ENCODE data around the gene SPOP. TPM values are rescaled to one million over a fixed set of nuclear protein-coding genes. Genes with fewer than 3 reads are reported as not detected.

Gene SPOP
- total RNA-seq, 1 experiment from 2014 or later = 58.0 TPM

DNA sequence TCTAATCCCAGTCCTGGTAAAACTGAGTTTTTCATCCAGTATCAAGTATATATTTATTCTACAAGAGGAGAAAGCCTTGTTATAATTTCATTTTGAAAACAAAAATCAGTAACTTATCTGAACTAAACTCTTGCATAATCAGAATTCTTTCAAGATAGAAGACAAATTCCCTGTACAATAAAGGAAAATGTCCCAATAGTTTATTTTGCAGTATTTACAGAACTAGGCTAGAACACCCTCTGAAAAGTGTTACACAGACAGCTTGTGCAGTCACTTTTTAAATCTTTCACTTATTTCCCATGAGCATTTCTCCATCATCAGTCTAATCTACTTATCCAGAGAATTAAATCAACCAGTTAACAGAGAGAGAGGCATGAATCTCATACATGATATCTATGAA lies 48.5 kb downstream of the SPOP start:
- BruUV-seq (replicated peaks) = no TSS peak
- CTCF ChIA-PET = no interaction called here
- ATAC-seq = no peak
- H3K4me1 ChIP-seq (ENCODE audit: control insufficient read depth, insufficient read depth, low read length) = no peaks in the 10 kb centered on the region
- no peak overlapping the region for H3K27ac ChIP-seq (ENCODE audit: low read length)
- in situ Hi-C loops (cut with HindIII; ENCODE audit: low pct_unique_long_range_greater_than_20kb, low sequenced_read_pairs) (no loop called here), intact Hi-C loops (cut with micrococcal nuclease; ENCODE audit: unreplicated experiment) (no loop called here)
- no peaks in the 10 kb centered on the region for H3K9me3 ChIP-seq (ENCODE audit: control insufficient read depth, insufficient read depth, low read depth, low read length)
- no peak for DNase-seq (ENCODE audit: low read depth, low spot score)
- no peak overlapping the region for H3K4me3 ChIP-seq (ENCODE audit: low read depth in 2 of 2, low read length in 2 of 2)
- POLR2A ChIA-PET = no interaction called here
- H3K36me3 ChIP-seq (ENCODE audit: control insufficient read depth, insufficient read depth, low read length) = no peaks in the 10 kb centered on the region
- no peaks in the 10 kb centered on the region for H3K27me3 ChIP-seq (ENCODE audit: control insufficient read depth, insufficient read depth, low read length)
- TF ChIP-seq, protein P1, sequence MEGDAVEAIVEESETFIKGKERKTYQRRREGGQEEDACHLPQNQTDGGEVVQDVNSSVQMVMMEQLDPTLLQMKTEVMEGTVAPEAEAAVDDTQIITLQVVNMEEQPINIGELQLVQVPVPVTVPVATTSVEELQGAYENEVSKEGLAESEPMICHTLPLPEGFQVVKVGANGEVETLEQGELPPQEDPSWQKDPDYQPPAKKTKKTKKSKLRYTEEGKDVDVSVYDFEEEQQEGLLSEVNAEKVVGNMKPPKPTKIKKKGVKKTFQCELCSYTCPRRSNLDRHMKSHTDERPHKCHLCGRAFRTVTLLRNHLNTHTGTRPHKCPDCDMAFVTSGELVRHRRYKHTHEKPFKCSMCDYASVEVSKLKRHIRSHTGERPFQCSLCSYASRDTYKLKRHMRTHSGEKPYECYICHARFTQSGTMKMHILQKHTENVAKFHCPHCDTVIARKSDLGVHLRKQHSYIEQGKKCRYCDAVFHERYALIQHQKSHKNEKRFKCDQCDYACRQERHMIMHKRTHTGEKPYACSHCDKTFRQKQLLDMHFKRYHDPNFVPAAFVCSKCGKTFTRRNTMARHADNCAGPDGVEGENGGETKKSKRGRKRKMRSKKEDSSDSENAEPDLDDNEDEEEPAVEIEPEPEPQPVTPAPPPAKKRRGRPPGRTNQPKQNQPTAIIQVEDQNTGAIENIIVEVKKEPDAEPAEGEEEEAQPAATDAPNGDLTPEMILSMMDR (IDR thresholded peaks at IDR 0.05) = no peak
- TF ChIP-seq, protein P2, sequence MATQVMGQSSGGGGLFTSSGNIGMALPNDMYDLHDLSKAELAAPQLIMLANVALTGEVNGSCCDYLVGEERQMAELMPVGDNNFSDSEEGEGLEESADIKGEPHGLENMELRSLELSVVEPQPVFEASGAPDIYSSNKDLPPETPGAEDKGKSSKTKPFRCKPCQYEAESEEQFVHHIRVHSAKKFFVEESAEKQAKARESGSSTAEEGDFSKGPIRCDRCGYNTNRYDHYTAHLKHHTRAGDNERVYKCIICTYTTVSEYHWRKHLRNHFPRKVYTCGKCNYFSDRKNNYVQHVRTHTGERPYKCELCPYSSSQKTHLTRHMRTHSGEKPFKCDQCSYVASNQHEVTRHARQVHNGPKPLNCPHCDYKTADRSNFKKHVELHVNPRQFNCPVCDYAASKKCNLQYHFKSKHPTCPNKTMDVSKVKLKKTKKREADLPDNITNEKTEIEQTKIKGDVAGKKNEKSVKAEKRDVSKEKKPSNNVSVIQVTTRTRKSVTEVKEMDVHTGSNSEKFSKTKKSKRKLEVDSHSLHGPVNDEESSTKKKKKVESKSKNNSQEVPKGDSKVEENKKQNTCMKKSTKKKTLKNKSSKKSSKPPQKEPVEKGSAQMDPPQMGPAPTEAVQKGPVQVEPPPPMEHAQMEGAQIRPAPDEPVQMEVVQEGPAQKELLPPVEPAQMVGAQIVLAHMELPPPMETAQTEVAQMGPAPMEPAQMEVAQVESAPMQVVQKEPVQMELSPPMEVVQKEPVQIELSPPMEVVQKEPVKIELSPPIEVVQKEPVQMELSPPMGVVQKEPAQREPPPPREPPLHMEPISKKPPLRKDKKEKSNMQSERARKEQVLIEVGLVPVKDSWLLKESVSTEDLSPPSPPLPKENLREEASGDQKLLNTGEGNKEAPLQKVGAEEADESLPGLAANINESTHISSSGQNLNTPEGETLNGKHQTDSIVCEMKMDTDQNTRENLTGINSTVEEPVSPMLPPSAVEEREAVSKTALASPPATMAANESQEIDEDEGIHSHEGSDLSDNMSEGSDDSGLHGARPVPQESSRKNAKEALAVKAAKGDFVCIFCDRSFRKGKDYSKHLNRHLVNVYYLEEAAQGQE (IDR thresholded peaks at IDR 0.05; ENCODE audit: insufficient read depth in 1 of 2, low read depth in 2 of 2, low read length in 1 of 2) = no peak
- TF ChIP-seq POLR2AphosphoS5 (IDR thresholded peaks at IDR 0.05; ENCODE audit: low read depth, low read length) = no peak
- TF ChIP-seq TCF7L2 (IDR thresholded peaks at IDR 0.05; ENCODE audit: low read depth, low read length) = no peak
- TF ChIP-seq SIN3A (IDR thresholded peaks at IDR 0.05; ENCODE audit: borderline replicate concordance, insufficient read depth, low read depth, low read length) = no peak

DNA sequence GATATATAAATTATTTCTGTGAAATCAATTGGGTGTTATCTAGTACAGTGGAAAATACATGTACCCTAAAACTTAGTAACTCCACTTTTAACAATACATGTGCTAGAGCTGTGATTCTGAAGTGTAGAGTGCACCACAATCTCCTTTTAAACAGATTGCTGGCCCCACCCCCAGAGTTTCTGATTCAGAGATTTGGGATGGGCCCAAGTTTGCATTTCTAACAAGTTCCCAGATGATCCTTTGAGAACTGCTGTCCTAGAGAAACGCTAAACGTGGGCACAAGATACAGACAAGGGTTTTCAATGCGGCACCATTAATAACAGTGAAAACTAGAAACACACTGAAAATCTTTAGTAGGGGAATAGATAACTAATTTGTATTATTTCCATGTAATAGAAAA lies 53.0 kb downstream of the SPOP start:
- TF ChIP-seq, protein P1 (IDR thresholded peaks at IDR 0.05) = no peak
- TF ChIP-seq SIN3A (IDR thresholded peaks at IDR 0.05; ENCODE audit: borderline replicate concordance, insufficient read depth, low read depth, low read length) = no peak
- TF ChIP-seq, protein P2 (IDR thresholded peaks at IDR 0.05; ENCODE audit: insufficient read depth in 1 of 2, low read depth in 2 of 2, low read length in 1 of 2) = no peak
- TF ChIP-seq TCF7L2 (IDR thresholded peaks at IDR 0.05; ENCODE audit: low read depth, low read length) = no peak
- no peak for TF ChIP-seq POLR2AphosphoS5 (IDR thresholded peaks at IDR 0.05; ENCODE audit: low read depth, low read length)
- no peak overlapping the region for H3K27ac ChIP-seq (ENCODE audit: low read length)
- no peak overlapping the region for H3K4me3 ChIP-seq (ENCODE audit: low read depth in 2 of 2, low read length in 2 of 2)
- in situ Hi-C loops (cut with HindIII; ENCODE audit: low pct_unique_long_range_greater_than_20kb, low sequenced_read_pairs) (no loop called here), intact Hi-C loops (cut with micrococcal nuclease; ENCODE audit: unreplicated experiment) (no loop called here)
- no peak for ATAC-seq
- no peaks in the 10 kb centered on the region for H3K27me3 ChIP-seq (ENCODE audit: control insufficient read depth, insufficient read depth, low read length)
- BruUV-seq (replicated peaks) = no TSS peak
- peaks cover 6% of the 10 kb centered on the region; the same call in 1 of the 2 replicates for H3K36me3 ChIP-seq (ENCODE audit: control insufficient read depth, insufficient read depth, low read length)
- ChIA-PET CTCF (no interaction called here), POLR2A (interaction anchor here (0.5 kb wide), 1 partner anchor 22 kb away, joined by 4 read pairs; no protein-coding TSS in a partner anchor)
- H3K9me3 ChIP-seq (ENCODE audit: control insufficient read depth, insufficient read depth, low read depth, low read length) = no peaks in the 10 kb centered on the region
- DNase-seq (ENCODE audit: low read depth, low spot score) = no peak
- H3K4me1 ChIP-seq (ENCODE audit: control insufficient read depth, insufficient read depth, low read length) = no peaks in the 10 kb centered on the region
